Muscle of leg (tissue), 11 donors: ENCODE data around the gene MVB12B. TPM values are rescaled to one million over a fixed set of nuclear protein-coding genes. Genes with fewer than 3 reads are reported as not detected.

ENCODE experiments used
- DNase-seq: peaks from one replicate; pipeline ENCODE4 v3.0.0; 2013
- H3K27ac ChIP-seq: one replicate; pipeline ENCODE4 v1.5.1; 2013; ENCODE audit warnings: mild to moderate bottlenecking, low read length, control low read depth
- H3K27me3 ChIP-seq: one replicate; pipeline ENCODE4 v1.6.1; 2013; ENCODE audit warnings: low read length; ENCODE audit not compliant: control insufficient read depth, insufficient read depth
- H3K36me3 ChIP-seq: one replicate; pipeline ENCODE4 v1.6.1; 2013; ENCODE audit warnings: low read length; ENCODE audit not compliant: control insufficient read depth, insufficient read depth
- H3K4me1 ChIP-seq: one replicate; pipeline ENCODE4 v1.6.1; 2013; ENCODE audit warnings: low read length; ENCODE audit not compliant: control insufficient read depth, insufficient read depth
- H3K4me3 ChIP-seq: one replicate; pipeline ENCODE4 v1.5.1; 2013; ENCODE audit warnings: low read length, control low read depth
- H3K9me3 ChIP-seq: replicated peaks from 2 replicates; pipeline ENCODE4 v1.6.1; 2013; ENCODE audit warnings: low read depth, low read length; ENCODE audit not compliant: control insufficient read depth
- WGBS: methylation state at CpG from one replicate; pipeline ENCODE4 v1.1.5; 2013; ENCODE audit warnings: missing lambda C conversion rate; ENCODE audit not compliant: insufficient coverage; 5-methylcytosine and 5-hydroxymethylcytosine counted together
- polyA plus RNA-seq, 8 donors: library from polyadenylated mRNA; unstranded; fragments of 120-200 nt; gene quantifications; one replicate each; pipeline versions ENCODE4 v1.2.1 to v1.2.3, GENCODE V29; 2013; ENCODE audit warnings: inconsistent platforms in 1 of 8, low replicate concordance in 1 of 8; ENCODE audit not compliant: insufficient read length in 8 of 8, insufficient read depth in 1 of 8
- total RNA-seq: library from RNA; stranded (reverse); fragments of 120-200 nt; gene quantifications from one replicate; pipeline ENCODE4 v1.2.4, GENCODE V29; 2013

Gene MVB12B
- total and polyA plus RNA-seq, 9 donors = 11.3 to 16.7 (median 15.4) TPM

DNA sequence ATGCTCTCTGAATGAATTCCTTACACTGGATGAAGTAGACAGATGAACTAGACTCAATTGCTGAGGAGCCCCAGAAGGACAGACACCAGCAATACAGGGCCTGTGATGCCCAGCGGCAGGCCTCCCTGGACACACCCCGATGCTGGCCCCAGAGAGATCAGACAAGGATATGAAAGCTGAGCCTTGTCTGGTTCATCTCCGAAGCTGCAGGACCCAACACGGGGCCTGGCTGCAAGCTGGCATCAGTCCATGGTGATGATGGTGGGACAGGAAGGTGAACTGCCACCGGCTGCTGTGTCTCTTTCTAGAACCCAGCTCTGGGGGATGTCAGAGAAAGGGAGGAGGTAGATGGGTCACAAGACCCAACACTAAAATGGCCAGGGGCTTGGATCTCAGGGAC is 183.1 kb downstream of the MVB12B start:
- peaks cover 7% of the 10 kb centered on the region for H3K36me3 ChIP-seq
- H3K4me3 ChIP-seq = no peak overlapping the region
- no peak overlapping the region for H3K27ac ChIP-seq
- peaks cover 18% of the 10 kb centered on the region for H3K27me3 ChIP-seq
- peaks cover 10% of the 10 kb centered on the region for H3K4me1 ChIP-seq
- WGBS = 69% methylated on average over 5 of the region's 5 CpGs
- DNase-seq = no peak
- H3K9me3 ChIP-seq = no peaks in the 10 kb centered on the region

- Histone ChIP-seq H3K27me3 (peaks cover 26% of the 10 kb centered on the region), H3K27ac (no peak overlapping the region), H3K4me3 (no peak overlapping the region), H3K36me3 (no peaks in the 10 kb centered on the region), H3K9me3 (no peaks in the 10 kb centered on the region), H3K4me1 (peaks cover 18% of the 10 kb centered on the region)
- WGBS = no CpG with 5 or more reads among the region's 6 CpGs
- DNase-seq = no peak
These were observed 183.9 kb downstream of the MVB12B start for GRCh38 chr9:126510564-126510963.

- H3K9me3 ChIP-seq = no peaks in the 10 kb centered on the region
- H3K27me3 ChIP-seq = peaks cover 33% of the 10 kb centered on the region
- H3K27ac ChIP-seq = no peak overlapping the region
- no peaks in the 10 kb centered on the region for H3K36me3 ChIP-seq
- H3K4me1 ChIP-seq = peaks cover 26% of the 10 kb centered on the region
- no peak for DNase-seq
- no peak overlapping the region for H3K4me3 ChIP-seq
These were observed 184.8 kb downstream of the MVB12B start for GRCh38 chr9:126511411-126511810.

GRCh38 chr9:126513159-126514036 is 186.8 kb downstream of the MVB12B start:
- no peaks in the 10 kb centered on the region for H3K9me3 ChIP-seq
- H3K36me3 ChIP-seq = no peaks in the 10 kb centered on the region
- H3K4me1 ChIP-seq = peaks cover 37% of the 10 kb centered on the region
- WGBS = 20% methylated on average over 6 of the region's 13 CpGs
- DNase-seq = no peak
- H3K27me3 ChIP-seq = peaks cover 47% of the 10 kb centered on the region
- H3K27ac ChIP-seq = no peak overlapping the region
- H3K4me3 ChIP-seq = no peak overlapping the region

GRCh38 chr9:126514037-126514821 is 187.6 kb downstream of the MVB12B start:
- WGBS = 6% methylated on average over 61 of the region's 63 CpGs
- H3K27ac ChIP-seq = no peak overlapping the region
- peaks cover 55% of the 10 kb centered on the region for H3K27me3 ChIP-seq
- H3K36me3 ChIP-seq = no peaks in the 10 kb centered on the region
- peaks cover 37% of the 10 kb centered on the region for H3K4me1 ChIP-seq
- DNase-seq = peak; percentile 61
- H3K4me3 ChIP-seq = no peak overlapping the region
- H3K9me3 ChIP-seq = no peaks in the 10 kb centered on the region

DNA sequence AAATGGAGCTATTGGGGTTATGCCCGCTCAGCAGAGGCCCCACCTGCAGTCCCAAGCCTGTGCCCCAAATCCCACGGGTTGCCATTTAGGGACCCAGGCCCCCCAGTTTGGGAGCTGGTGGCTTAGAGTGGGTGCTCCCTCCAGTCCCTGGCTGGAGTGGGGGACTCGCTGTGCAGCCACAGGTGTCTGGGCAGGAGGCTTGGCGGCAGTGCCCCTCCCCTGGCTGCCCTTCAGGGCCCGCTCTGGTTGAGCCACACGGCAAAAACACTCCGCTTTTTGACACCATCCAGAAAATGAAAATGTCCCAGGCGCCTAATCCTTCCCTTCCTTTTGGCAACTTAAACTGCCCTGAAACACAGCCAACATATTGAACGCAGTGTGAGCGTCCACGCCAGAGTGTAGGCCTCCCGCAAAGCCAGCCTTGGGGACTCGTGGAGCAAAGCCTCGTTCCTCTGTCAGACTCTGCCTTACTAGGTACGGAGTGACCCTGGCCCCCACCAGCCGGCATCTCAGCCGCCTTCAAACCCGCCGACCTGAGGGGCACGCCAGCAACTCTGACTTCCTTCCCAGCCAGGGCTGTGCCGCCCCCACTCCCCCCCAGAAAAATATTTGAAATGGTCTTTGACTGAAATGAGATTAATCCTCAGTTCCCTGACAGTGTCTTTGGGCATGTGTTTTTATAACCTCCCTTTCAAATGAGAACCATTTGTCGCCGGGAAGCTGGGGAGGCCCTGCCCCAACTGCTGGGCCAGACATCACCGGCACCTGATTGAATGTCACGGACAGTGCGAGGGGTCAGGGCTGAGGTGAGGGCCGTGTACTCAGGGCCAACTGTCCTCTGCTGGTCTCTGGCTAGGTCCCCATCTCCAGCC is 188.6 kb downstream of the MVB12B start:
- H3K27ac ChIP-seq = no peak overlapping the region
- H3K9me3 ChIP-seq = no peaks in the 10 kb centered on the region
- no peaks in the 10 kb centered on the region for H3K36me3 ChIP-seq
- H3K4me3 ChIP-seq = no peak overlapping the region
- peaks cover 37% of the 10 kb centered on the region for H3K4me1 ChIP-seq
- peaks cover 64% of the 10 kb centered on the region for H3K27me3 ChIP-seq
- 16% methylated on average over 16 of the region's 27 CpGs for WGBS
- DNase-seq = peak; percentile 61

- no peaks in the 10 kb centered on the region for H3K36me3 ChIP-seq
- H3K9me3 ChIP-seq = no peaks in the 10 kb centered on the region
- peaks cover 66% of the 10 kb centered on the region for H3K27me3 ChIP-seq
- no peak overlapping the region for H3K4me3 ChIP-seq
- no peak for DNase-seq
- WGBS = no CpG with 5 or more reads among the region's 14 CpGs
- H3K27ac ChIP-seq = peak overlapping the region; percentile 78
- H3K4me1 ChIP-seq = peaks cover 39% of the 10 kb centered on the region
These were observed 189.4 kb downstream of the MVB12B start for GRCh38 chr9:126515873-126516505.

DNA sequence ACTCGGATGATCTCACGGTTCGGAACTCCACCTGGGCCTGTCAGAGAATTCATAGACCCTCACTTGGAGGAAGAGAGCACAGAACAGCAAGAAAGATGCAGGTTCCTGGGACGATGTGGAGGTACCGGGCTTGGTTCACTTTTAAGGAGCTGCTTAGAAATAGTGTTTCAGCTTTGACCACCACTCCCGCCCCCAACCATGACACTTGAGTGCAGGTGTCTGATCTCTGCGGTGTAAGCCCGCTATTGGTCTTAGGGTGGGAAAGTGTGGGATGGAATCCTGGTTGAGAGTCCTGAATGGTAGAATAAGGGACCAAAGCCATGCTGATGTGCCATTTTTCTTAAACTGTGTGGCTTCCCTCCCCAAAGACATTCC is 189.9 kb downstream of the MVB12B start:
- H3K27ac ChIP-seq = peak overlapping the region; percentile 78
- no peaks in the 10 kb centered on the region for H3K36me3 ChIP-seq
- peaks cover 71% of the 10 kb centered on the region for H3K27me3 ChIP-seq
- DNase-seq = no peak
- WGBS = 38% methylated on average over 5 of the region's 8 CpGs
- peaks cover 43% of the 10 kb centered on the region for H3K4me1 ChIP-seq
- no peak overlapping the region for H3K4me3 ChIP-seq
- no peaks in the 10 kb centered on the region for H3K9me3 ChIP-seq

DNA sequence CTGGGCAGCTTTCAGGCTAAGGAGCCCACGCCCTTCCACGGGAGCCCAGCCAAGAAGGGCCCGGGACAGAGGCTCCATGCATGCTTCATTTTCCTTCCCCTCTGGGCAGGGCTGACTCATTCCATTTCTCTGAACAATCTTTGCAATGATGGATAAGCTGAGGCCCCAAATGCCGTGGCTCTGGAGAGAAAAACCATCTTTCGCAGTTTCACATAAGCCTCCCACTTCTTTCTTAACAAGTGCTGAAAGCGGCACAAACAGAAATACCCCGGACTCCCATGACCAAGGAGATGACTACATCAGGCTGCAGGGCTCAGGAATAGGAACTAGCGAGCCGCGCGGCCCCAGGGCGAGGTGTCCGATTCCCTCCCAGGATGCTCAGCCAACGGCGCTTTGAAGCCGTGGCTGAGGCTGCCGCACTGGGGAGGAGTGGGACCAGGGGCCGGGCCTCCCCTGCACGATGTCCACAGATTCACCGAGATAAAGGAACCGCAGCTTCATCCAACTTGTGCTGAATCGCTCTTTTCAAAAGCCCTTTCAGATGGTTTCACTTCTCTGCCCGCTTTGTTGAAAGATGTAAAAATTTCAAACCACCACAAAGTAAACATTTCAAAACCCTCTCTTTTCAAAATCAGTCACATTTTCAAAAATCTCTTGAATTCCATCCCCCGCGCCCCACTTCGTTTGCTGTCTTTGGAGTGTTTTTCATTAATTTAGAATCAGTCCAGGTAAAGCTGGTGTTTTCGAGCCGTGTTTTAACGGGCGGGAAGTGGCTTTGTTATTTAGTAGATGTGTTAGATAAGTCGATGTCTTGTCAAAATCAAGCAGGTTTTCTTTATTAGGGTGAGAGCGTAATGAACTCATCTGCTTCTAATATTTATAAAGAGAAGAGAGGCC is 190.6 kb downstream of the MVB12B start:
- H3K36me3 ChIP-seq = no peaks in the 10 kb centered on the region
- H3K9me3 ChIP-seq = no peaks in the 10 kb centered on the region
- peak overlapping the region; percentile 16 for H3K4me3 ChIP-seq
- H3K27ac ChIP-seq = peak overlapping the region; percentile 78
- peaks cover 47% of the 10 kb centered on the region for H3K4me1 ChIP-seq
- peaks cover 78% of the 10 kb centered on the region for H3K27me3 ChIP-seq
- DNase-seq = peak; percentile 85
- 1% methylated on average over 21 of the region's 32 CpGs for WGBS
